HepG2 (cell line): Measurements from ENCODE around the gene C2orf76. TPM values are rescaled to one million over a fixed set of nuclear protein-coding genes. Genes with fewer than 3 reads are reported as not detected.

ENCODE experiments used
- ASH2L ChIP-seq: fragments of 300-600, 200-600 bp; sonication (generic); IDR thresholded peaks from 2 replicates; pipeline ENCODE4 v1.7.0; 2017; ENCODE audit warnings: low read depth, mild to moderate bottlenecking, moderate library complexity, mixed read lengths, low read length; ENCODE audit not compliant: insufficient read length
- FOSL1 ChIP-seq: sonication (generic); formaldehyde crosslinking; IDR thresholded peaks from 2 replicates; pipeline ENCODE4 v1.9.0; 2021; ENCODE audit warnings: missing genetic modification reagents, borderline replicate concordance
- KLF6 ChIP-seq: IDR thresholded peaks from 2 replicates; pipeline ENCODE4 v1.8.0; 2016; ENCODE audit warnings: missing biosample characterization, missing genetic modification reagents
- NR2F2 ChIP-seq: IDR thresholded peaks from 2 replicates; pipeline ENCODE4 v1.6.1; 2012; ENCODE audit warnings: low read depth, inconsistent platforms, borderline replicate concordance
- ONECUT2 ChIP-seq: sonication (generic); formaldehyde crosslinking; IDR thresholded peaks from 2 replicates; pipeline ENCODE4 v1.4.0; 2020; ENCODE audit warnings: missing genetic modification reagents
- SRSF9 ChIP-seq: fragments of 200-400 bp; formaldehyde crosslinking; IDR thresholded peaks from 2 replicates; pipeline ENCODE4 v1.6.1; 2018; ENCODE audit warnings: borderline replicate concordance, mild to moderate bottlenecking, low read depth, low read length; ENCODE audit not compliant: insufficient read depth, poor library complexity, severe bottlenecking
- ZNF678 ChIP-seq: sonication (generic); formaldehyde crosslinking; IDR thresholded peaks from 2 replicates; pipeline ENCODE4 v1.4.0; 2020; ENCODE audit warnings: mild to moderate bottlenecking, missing genetic modification reagents
- ZNF749 ChIP-seq: sonication (generic); formaldehyde crosslinking; IDR thresholded peaks from 2 replicates; pipeline ENCODE4 v1.8.0; 2022; ENCODE audit warnings: mild to moderate bottlenecking, missing genetic modification reagents, moderate library complexity, borderline replicate concordance
- polyA plus RNA-seq, 8 experiments: library from polyadenylated mRNA; depleted of rRNA in 3 of 8; stranded (reverse) in 7 of 8; unstranded in 1 of 8; fragments of >200 nt; fragmentation: Illumina TruSeq in 4 of 8; extraction: Trizol in 4 of 8; gene quantifications; 2 replicates each; pipeline versions ENCODE4 v1.2.1 to v1.2.3, GENCODE V29; 2011 to 2016; ENCODE audit warnings: low read depth in 4 of 8, missing spikeins in 1 of 8, mixed read lengths in 1 of 8; ENCODE audit not compliant: insufficient read depth in 1 of 8
- total RNA-seq, 5 experiments: library from RNA; depleted of rRNA; stranded (reverse); fragments of >200 nt; fragmentation: Illumina TruSeq; extraction: Trizol; gene quantifications; 2 replicates each; pipeline ENCODE4 v1.2.3, GENCODE V29; 2016; ENCODE audit warnings: low read depth in 1 of 5
- TF ChIP-seq, protein P1 (sequence below): IDR thresholded peaks from 2 replicates; pipeline ENCODE4 v1.4.0; 2020; ENCODE audit warnings: mild to moderate bottlenecking, missing genetic modification reagents
- TF ChIP-seq, protein P2 (sequence below): IDR thresholded peaks from 2 replicates; pipeline ENCODE4 v1.6.1; 2016
- TF ChIP-seq, protein P3 (sequence below): sonication (generic); formaldehyde crosslinking; IDR thresholded peaks from 2 replicates; pipeline ENCODE4 v1.9.0; 2022; ENCODE audit warnings: low read depth, missing genetic modification reagents

Gene C2orf76
- total and polyA plus RNA-seq, 2 of the 13 experiments (the other 11 are each of a cell fraction or from before 2014, with no cell fraction given), result 7.7 to 8.5 TPM

DNA sequence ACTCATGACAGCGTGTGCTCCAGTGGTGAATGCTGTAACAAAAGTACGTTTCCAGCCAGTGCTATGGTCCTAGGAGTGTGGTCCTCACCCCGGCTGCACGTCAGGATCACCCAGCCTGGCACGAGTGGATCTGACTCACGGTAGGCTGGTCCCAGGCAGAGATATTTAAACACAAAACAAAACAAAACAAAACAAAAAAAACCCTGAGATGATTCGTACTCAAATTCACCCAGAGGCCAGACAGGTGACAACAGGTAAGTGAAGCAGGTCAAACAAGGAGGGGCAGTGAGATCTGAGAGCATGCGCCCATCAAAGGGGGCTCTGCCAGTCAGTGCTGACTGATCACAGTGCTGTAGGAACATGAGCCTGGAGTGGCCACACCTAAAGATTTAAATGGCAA is 43.2 kb downstream of the C2orf76 start (continued):
- TF ChIP-seq ZNF678 (no peak), NR2F2 (no peak), SRSF9 (no peak), FOSL1 (CRISPR knock-in tag) (no peak), ONECUT2 (CRISPR knock-in tag) (no peak), KLF6 (CRISPR knock-in tag) (no peak), ZNF749 (CRISPR knock-in tag) (no peak), ASH2L (no peak)
- TF ChIP-seq, protein P1, sequence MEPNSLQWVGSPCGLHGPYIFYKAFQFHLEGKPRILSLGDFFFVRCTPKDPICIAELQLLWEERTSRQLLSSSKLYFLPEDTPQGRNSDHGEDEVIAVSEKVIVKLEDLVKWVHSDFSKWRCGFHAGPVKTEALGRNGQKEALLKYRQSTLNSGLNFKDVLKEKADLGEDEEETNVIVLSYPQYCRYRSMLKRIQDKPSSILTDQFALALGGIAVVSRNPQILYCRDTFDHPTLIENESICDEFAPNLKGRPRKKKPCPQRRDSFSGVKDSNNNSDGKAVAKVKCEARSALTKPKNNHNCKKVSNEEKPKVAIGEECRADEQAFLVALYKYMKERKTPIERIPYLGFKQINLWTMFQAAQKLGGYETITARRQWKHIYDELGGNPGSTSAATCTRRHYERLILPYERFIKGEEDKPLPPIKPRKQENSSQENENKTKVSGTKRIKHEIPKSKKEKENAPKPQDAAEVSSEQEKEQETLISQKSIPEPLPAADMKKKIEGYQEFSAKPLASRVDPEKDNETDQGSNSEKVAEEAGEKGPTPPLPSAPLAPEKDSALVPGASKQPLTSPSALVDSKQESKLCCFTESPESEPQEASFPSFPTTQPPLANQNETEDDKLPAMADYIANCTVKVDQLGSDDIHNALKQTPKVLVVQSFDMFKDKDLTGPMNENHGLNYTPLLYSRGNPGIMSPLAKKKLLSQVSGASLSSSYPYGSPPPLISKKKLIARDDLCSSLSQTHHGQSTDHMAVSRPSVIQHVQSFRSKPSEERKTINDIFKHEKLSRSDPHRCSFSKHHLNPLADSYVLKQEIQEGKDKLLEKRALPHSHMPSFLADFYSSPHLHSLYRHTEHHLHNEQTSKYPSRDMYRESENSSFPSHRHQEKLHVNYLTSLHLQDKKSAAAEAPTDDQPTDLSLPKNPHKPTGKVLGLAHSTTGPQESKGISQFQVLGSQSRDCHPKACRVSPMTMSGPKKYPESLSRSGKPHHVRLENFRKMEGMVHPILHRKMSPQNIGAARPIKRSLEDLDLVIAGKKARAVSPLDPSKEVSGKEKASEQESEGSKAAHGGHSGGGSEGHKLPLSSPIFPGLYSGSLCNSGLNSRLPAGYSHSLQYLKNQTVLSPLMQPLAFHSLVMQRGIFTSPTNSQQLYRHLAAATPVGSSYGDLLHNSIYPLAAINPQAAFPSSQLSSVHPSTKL (CRISPR knock-in tag), result no peak
- TF ChIP-seq, protein P2, sequence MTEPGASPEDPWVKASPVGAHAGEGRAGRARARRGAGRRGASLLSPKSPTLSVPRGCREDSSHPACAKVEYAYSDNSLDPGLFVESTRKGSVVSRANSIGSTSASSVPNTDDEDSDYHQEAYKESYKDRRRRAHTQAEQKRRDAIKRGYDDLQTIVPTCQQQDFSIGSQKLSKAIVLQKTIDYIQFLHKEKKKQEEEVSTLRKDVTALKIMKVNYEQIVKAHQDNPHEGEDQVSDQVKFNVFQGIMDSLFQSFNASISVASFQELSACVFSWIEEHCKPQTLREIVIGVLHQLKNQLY (CRISPR knock-in tag), result no peak
- TF ChIP-seq, protein P3, sequence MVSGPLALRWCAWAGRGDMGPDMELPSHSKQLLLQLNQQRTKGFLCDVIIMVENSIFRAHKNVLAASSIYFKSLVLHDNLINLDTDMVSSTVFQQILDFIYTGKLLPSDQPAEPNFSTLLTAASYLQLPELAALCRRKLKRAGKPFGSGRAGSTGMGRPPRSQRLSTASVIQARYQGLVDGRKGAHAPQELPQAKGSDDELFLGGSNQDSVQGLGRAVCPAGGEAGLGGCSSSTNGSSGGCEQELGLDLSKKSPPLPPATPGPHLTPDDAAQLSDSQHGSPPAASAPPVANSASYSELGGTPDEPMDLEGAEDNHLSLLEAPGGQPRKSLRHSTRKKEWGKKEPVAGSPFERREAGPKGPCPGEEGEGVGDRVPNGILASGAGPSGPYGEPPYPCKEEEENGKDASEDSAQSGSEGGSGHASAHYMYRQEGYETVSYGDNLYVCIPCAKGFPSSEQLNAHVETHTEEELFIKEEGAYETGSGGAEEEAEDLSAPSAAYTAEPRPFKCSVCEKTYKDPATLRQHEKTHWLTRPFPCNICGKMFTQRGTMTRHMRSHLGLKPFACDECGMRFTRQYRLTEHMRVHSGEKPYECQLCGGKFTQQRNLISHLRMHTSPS (CRISPR knock-in tag), result no peak
